GM18507 (cell line): ENCODE results near the gene ARRDC3.
"Not testable (repeated sequence)": the region's sequence is repeated elsewhere in the genome, so short reads cannot be mapped to it uniquely, and the experiment has no call there.

Experiments used
- DNase-seq: peaks from one replicate; pipeline ENCODE4 v3.0.0; 2011; ENCODE audit warnings: low read depth; ENCODE audit not compliant: insufficient read length; ENCODE audit errors: extremely low spot score
- FAIRE-seq: peaks from 2 replicates; lab custom pipeline; 2011; peaks lifted over from hg19 to GRCh38; lab: Jason Lieb, UNC

The ARRDC3 gene

GRCh38 chr5:91386120-91386519, 3.0 kb upstream of the ARRDC3 start:
- DNase-seq (no peak), FAIRE-seq (no peak)

- DNase-seq, FAIRE-seq: not testable (repeated sequence)
Measured at GRCh38 chr5:91385596-91385995, 2.5 kb upstream of the ARRDC3 start.

GRCh38 chr5:91384671-91385430, 1.7 kb upstream of the ARRDC3 start:
- peak; percentile 46 for DNase-seq
- FAIRE-seq: peak; percentile 94

- no peak for DNase-seq
- no peak for FAIRE-seq
Measured at GRCh38 chr5:91383956-91384300, 811 bp upstream of the ARRDC3 start.

- FAIRE-seq (peak; percentile 54), DNase-seq (no peak)
Measured at GRCh38 chr5:91382530-91383026, 539 bp downstream of the ARRDC3 start.

GRCh38 chr5:91381774-91382359, 1.2 kb downstream of the ARRDC3 start:
- DNase-seq (peak; percentile 23), FAIRE-seq (peak; percentile 78)

- FAIRE-seq: no peak
- DNase-seq: no peak
Measured at GRCh38 chr5:91381239-91381773, 1.8 kb downstream of the ARRDC3 start.

GRCh38 chr5:91380491-91381238, 2.5 kb downstream of the ARRDC3 start:
- DNase-seq (peak; percentile 55), FAIRE-seq (peak; percentile 89)

- peak; percentile 90 for FAIRE-seq
- peak; percentile 65 for DNase-seq
Measured at GRCh38 chr5:91379914-91380490, 3.1 kb downstream of the ARRDC3 start.

GRCh38 chr5:91379246-91379913, 3.7 kb downstream of the ARRDC3 start:
- FAIRE-seq (no peak), DNase-seq (no peak)

GRCh38 chr5:91378752-91379211, 4.3 kb downstream of the ARRDC3 start:
- FAIRE-seq (no peak), DNase-seq (no peak)

- FAIRE-seq: no peak
- DNase-seq: no peak
Measured at GRCh38 chr5:91374893-91375520, 8.1 kb downstream of the ARRDC3 start.

GRCh38 chr5:91373600-91373999, 9.5 kb downstream of the ARRDC3 start:
- FAIRE-seq: no peak
- no peak for DNase-seq

GRCh38 chr5:91373006-91373405, 10.1 kb downstream of the ARRDC3 start:
- DNase-seq (no peak), FAIRE-seq (no peak)

- DNase-seq: no peak
- FAIRE-seq: no peak
Measured at GRCh38 chr5:91369480-91369879, 13.6 kb downstream of the ARRDC3 start.

- DNase-seq: no peak
- peak; percentile 26 for FAIRE-seq
Measured at GRCh38 chr5:91367908-91368648, 15.0 kb downstream of the ARRDC3 start.

- FAIRE-seq (no peak), DNase-seq (no peak)
Measured at GRCh38 chr5:91367344-91367743, 15.8 kb downstream of the ARRDC3 start.

GRCh38 chr5:91366551-91366950, 16.6 kb downstream of the ARRDC3 start:
- DNase-seq: no peak
- no peak for FAIRE-seq
